Trophoblast cell (in vitro differentiated cells and primary cell): ENCODE results near the gene VASH1.

Experiments
- DNase-seq, 2 donors: peaks; one replicate each; pipeline ENCODE4 v3.0.0-alpha.2; 2016
- H2AFZ ChIP-seq: 2 replicates; pipeline ENCODE4 v1.6.1; 2013; ENCODE audit warnings: low read length, moderate library complexity, mild to moderate bottlenecking; ENCODE audit not compliant: insufficient read depth, poor library complexity
- H2AK5ac ChIP-seq: 2 replicates; pipeline ENCODE4 v1.6.1; 2013; ENCODE audit warnings: mild to moderate bottlenecking, low read length
- H2BK120ac ChIP-seq: 2 replicates; pipeline ENCODE4 v1.6.1; 2013; ENCODE audit warnings: low read length, mild to moderate bottlenecking, moderate library complexity; ENCODE audit not compliant: insufficient read depth, poor library complexity
- H2BK12ac ChIP-seq: 2 replicates; pipeline ENCODE4 v1.6.1; 2013; ENCODE audit warnings: mild to moderate bottlenecking, low read length, moderate library complexity
- H2BK5ac ChIP-seq: 2 replicates; pipeline ENCODE4 v1.6.1; 2013; ENCODE audit warnings: low read length, low read depth, moderate library complexity, mild to moderate bottlenecking; ENCODE audit not compliant: poor library complexity
- H3K14ac ChIP-seq: 2 replicates; pipeline ENCODE4 v1.6.1; 2013; ENCODE audit warnings: mild to moderate bottlenecking, low read length
- H3K18ac ChIP-seq: 2 replicates; pipeline ENCODE4 v1.6.1; 2013; ENCODE audit warnings: mild to moderate bottlenecking, low read length
- H3K23ac ChIP-seq: 2 replicates; pipeline ENCODE4 v1.6.1; 2013; ENCODE audit warnings: low read length
- H3K27ac ChIP-seq: 2 replicates; pipeline ENCODE4 v1.5.1; 2013; ENCODE audit warnings: low read depth, mild to moderate bottlenecking, inconsistent platforms, low read length, moderate library complexity
- H3K27me3 ChIP-seq: 2 replicates; pipeline ENCODE4 v1.6.1; 2013; ENCODE audit warnings: inconsistent platforms, mild to moderate bottlenecking, low read length, moderate library complexity; ENCODE audit not compliant: insufficient read depth
- H3K36me3 ChIP-seq, 2 experiments: 1 replicate in 1 of 2; 2 replicates in 1 of 2; pipeline ENCODE4 v1.6.1; 2013; ENCODE audit warnings: low read length in 2 of 2, mild to moderate bottlenecking in 2 of 2, moderate library complexity in 1 of 2; ENCODE audit not compliant: insufficient read depth in 2 of 2, control insufficient read depth in 1 of 2
- H3K4ac ChIP-seq: 2 replicates; pipeline ENCODE4 v1.6.1; 2013; ENCODE audit warnings: low read depth, mild to moderate bottlenecking, low read length, moderate library complexity
- H3K4me1 ChIP-seq, 2 experiments: 1 replicate in 1 of 2; 2 replicates in 1 of 2; pipeline ENCODE4 v1.6.1; 2013; ENCODE audit warnings: low read length in 2 of 2, mild to moderate bottlenecking in 2 of 2, moderate library complexity in 1 of 2; ENCODE audit not compliant: insufficient read depth in 2 of 2, control insufficient read depth in 1 of 2
- H3K4me2 ChIP-seq: 2 replicates; pipeline ENCODE4 v1.6.1; 2013; ENCODE audit warnings: inconsistent platforms, mild to moderate bottlenecking, low read length, moderate library complexity
- H3K4me3 ChIP-seq: 2 replicates; pipeline ENCODE4 v1.5.1; 2013; ENCODE audit warnings: mild to moderate bottlenecking, low read depth, low read length, inconsistent platforms
- H3K79me1 ChIP-seq: one replicate; pipeline ENCODE4 v1.6.1; 2013; ENCODE audit warnings: low read length
- H3K79me2 ChIP-seq: 2 replicates; pipeline ENCODE4 v1.6.1; 2013; ENCODE audit warnings: low read length, mild to moderate bottlenecking; ENCODE audit not compliant: control insufficient read depth, insufficient read depth, poor library complexity
- H3K9ac ChIP-seq: 2 replicates; pipeline ENCODE4 v1.6.1; 2013; ENCODE audit warnings: mild to moderate bottlenecking, low read length
- H3K9me3 ChIP-seq: 2 replicates; pipeline ENCODE4 v1.6.1; 2013; ENCODE audit warnings: low read depth, mild to moderate bottlenecking, control low read depth, inconsistent platforms, low read length; ENCODE audit not compliant: insufficient read depth
- H4K12ac ChIP-seq: 2 replicates; pipeline ENCODE4 v1.6.1; 2013; ENCODE audit warnings: low read depth, mild to moderate bottlenecking, low read length, moderate library complexity
- H4K8ac ChIP-seq: 2 replicates; pipeline ENCODE4 v1.6.1; 2013; ENCODE audit warnings: low read depth, mild to moderate bottlenecking, low read length, moderate library complexity
- H4K91ac ChIP-seq: one replicate; pipeline ENCODE4 v1.6.1; 2013; ENCODE audit warnings: low read depth, mild to moderate bottlenecking, low read length, moderate library complexity
- WGBS: extraction: QIAGEN DNeasy Blood & Tissue Kit; methylation state at CpG from one replicate; pipeline ENCODE4 v1.1.7; 2013; ENCODE audit warnings: missing lambda C conversion rate; ENCODE audit not compliant: insufficient read length, insufficient coverage; ENCODE audit errors: extremely low coverage; 5-methylcytosine and 5-hydroxymethylcytosine counted together

Gene VASH1

GRCh38 chr14:76814726-76815645, 53.7 kb downstream of the VASH1 start:
- no peak overlapping the region for H3K4ac ChIP-seq
- peaks cover 0 to 7% of the 10 kb centered on the region in 2 experiments for H3K4me1 ChIP-seq
- H3K79me2 ChIP-seq: peaks cover 6% of the 10 kb centered on the region
- no peaks in the 10 kb centered on the region for H3K27me3 ChIP-seq
- no peak overlapping the region for H3K27ac ChIP-seq
- no peak overlapping the region for H3K14ac ChIP-seq
- H4K12ac ChIP-seq: no peak overlapping the region
- no peak overlapping the region for H3K23ac ChIP-seq
- H3K9ac ChIP-seq: no peak overlapping the region
- H4K91ac ChIP-seq: no peak overlapping the region
- H3K4me3 ChIP-seq: no peak overlapping the region
- H2AFZ ChIP-seq: no peak overlapping the region
- WGBS: no CpG with 5 or more reads among the region's 7 CpGs
- H2BK12ac ChIP-seq: no peak overlapping the region
- no peak overlapping the region for H3K4me2 ChIP-seq
- H2BK5ac ChIP-seq: no peak overlapping the region
- H2BK120ac ChIP-seq: no peak overlapping the region
- H3K79me1 ChIP-seq: peaks cover 9% of the 10 kb centered on the region
- H3K36me3 ChIP-seq: no peaks in the 10 kb centered on the region
- no peak overlapping the region for H3K18ac ChIP-seq
- H4K8ac ChIP-seq: no peak overlapping the region
- no peak for DNase-seq
- no peaks in the 10 kb centered on the region for H3K9me3 ChIP-seq
- H2AK5ac ChIP-seq: no peak overlapping the region

DNA sequence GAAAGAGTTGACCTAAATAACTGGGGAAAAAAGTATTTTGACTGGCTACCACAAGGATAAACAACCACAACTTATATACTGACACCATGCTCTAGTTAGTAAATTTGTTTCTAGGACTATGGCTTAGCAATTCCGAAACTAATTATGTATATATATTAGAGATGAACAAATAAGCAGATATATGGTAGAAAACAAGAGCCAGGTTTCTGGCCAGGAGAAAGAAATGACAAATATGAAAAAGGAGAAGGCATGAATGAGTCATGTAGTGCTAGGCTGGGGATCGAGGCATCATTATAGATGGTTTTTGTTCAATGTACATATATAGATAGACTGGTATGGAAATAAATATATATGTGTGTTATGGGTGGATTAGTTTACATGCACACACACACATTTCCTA, 59.4 kb downstream of the VASH1 start:
- Histone ChIP-seq H3K14ac (no peak overlapping the region), H3K27ac (no peak overlapping the region), H3K4me3 (no peak overlapping the region), H4K12ac (no peak overlapping the region), H2BK120ac (no peak overlapping the region), H4K91ac (no peak overlapping the region), H3K9ac (no peak overlapping the region), H2BK12ac (no peak overlapping the region), H3K18ac (no peak overlapping the region), H2AK5ac (no peak overlapping the region), H3K27me3 (no peaks in the 10 kb centered on the region), H3K4me1 (no peaks in the 10 kb centered on the region), H3K36me3 (no peaks in the 10 kb centered on the region), H2AFZ (no peak overlapping the region), H3K79me2 (no peaks in the 10 kb centered on the region), H3K23ac (no peak overlapping the region), H3K4ac (no peak overlapping the region), H4K8ac (no peak overlapping the region), H3K79me1 (no peaks in the 10 kb centered on the region), H3K9me3 (peaks cover 3% of the 10 kb centered on the region), H3K4me2 (no peak overlapping the region), H2BK5ac (no peak overlapping the region)
- no CpG with 5 or more reads among the region's 2 CpGs for WGBS
- DNase-seq: no peak

- Histone ChIP-seq H3K18ac (no peak within 1 kb of the TSS), H3K4me3 (no peak within 1 kb of the TSS), H2AFZ (no peak within 1 kb of the TSS), H3K23ac (no peak within 1 kb of the TSS), H4K12ac (no peak within 1 kb of the TSS), H2BK12ac (no peak within 1 kb of the TSS), H3K4me2 (no peak within 1 kb of the TSS), H4K8ac (no peak within 1 kb of the TSS), H3K9me3 (peaks cover 5% of the 10 kb centered on the region), H3K36me3 (no peaks in the 10 kb centered on the region), H3K79me2 (no peaks in the 10 kb centered on the region), H3K4ac (no peak within 1 kb of the TSS), H2BK120ac (no peak within 1 kb of the TSS), H3K14ac (no peak within 1 kb of the TSS), H3K27me3 (no peaks in the 10 kb centered on the region), H3K9ac (no peak within 1 kb of the TSS), H3K79me1 (no peaks in the 10 kb centered on the region), H3K27ac (no peak within 1 kb of the TSS), H3K4me1 (no peaks in the 10 kb centered on the region), H4K91ac (no peak within 1 kb of the TSS), H2AK5ac (no peak within 1 kb of the TSS), H2BK5ac (no peak within 1 kb of the TSS)
- no CpG with 5 or more reads among the region's 2 CpGs for WGBS
- no peak for DNase-seq
Measured at GRCh38 chr14:76826122-76826521, 64.9 kb downstream of the VASH1 start, which contains the start of gene LRRC74A. LRRC74A (plus strand) TSS chr14:76826408; CDS start chr14:76826698, 290 bp downstream.

GRCh38 chr14:76827696-76828296, 66.5 kb downstream of the VASH1 start:
- H3K27me3 ChIP-seq: no peaks in the 10 kb centered on the region
- H4K12ac ChIP-seq: no peak overlapping the region
- H2BK5ac ChIP-seq: no peak overlapping the region
- H3K14ac ChIP-seq: no peak overlapping the region
- H4K91ac ChIP-seq: no peak overlapping the region
- no peak overlapping the region for H2BK12ac ChIP-seq
- no peak overlapping the region for H3K4me2 ChIP-seq
- H3K4me3 ChIP-seq: no peak overlapping the region
- no peaks in the 10 kb centered on the region for H3K36me3 ChIP-seq
- no peaks in the 10 kb centered on the region for H3K79me2 ChIP-seq
- H2BK120ac ChIP-seq: no peak overlapping the region
- no peak overlapping the region for H3K9ac ChIP-seq
- H2AK5ac ChIP-seq: no peak overlapping the region
- H4K8ac ChIP-seq: no peak overlapping the region
- peaks cover 2% of the 10 kb centered on the region for H3K9me3 ChIP-seq
- H3K23ac ChIP-seq: no peak overlapping the region
- WGBS: no CpG with 5 or more reads among the region's 9 CpGs
- no peaks in the 10 kb centered on the region for H3K79me1 ChIP-seq
- no peaks in the 10 kb centered on the region for H3K4me1 ChIP-seq
- no peak overlapping the region for H2AFZ ChIP-seq
- no peak overlapping the region for H3K18ac ChIP-seq
- H3K4ac ChIP-seq: no peak overlapping the region
- no peak overlapping the region for H3K27ac ChIP-seq
- no peak for DNase-seq
